HG02571 (cell line): ENCODE results near the gene FAM163B.

ENCODE experiments used
- ATAC-seq: cut with Tn5 transposase; IDR thresholded peaks from one replicate; pipeline ENCODE4 v1.9.1; 2021; ENCODE audit warnings: mild to moderate bottlenecking, moderate library complexity; ENCODE audit not compliant: unreplicated experiment

Gene FAM163B

GRCh38 chr9:133600739-133601138, 8.4 kb downstream of the FAM163B start:
- ATAC-seq, result no peak

GRCh38 chr9:133599470-133600173, 9.6 kb downstream of the FAM163B start:
- no peak for ATAC-seq

- ATAC-seq, result no peak
Measured at GRCh38 chr9:133598978-133599377, 10.2 kb downstream of the FAM163B start.

- ATAC-seq, result no peak
Measured at GRCh38 chr9:133597316-133597957, 11.8 kb downstream of the FAM163B start.

- no peak for ATAC-seq
Measured at GRCh38 chr9:133595910-133596309, 13.3 kb downstream of the FAM163B start.

- no peak for ATAC-seq
Measured at GRCh38 chr9:133594310-133594709, 14.9 kb downstream of the FAM163B start.

- no peak for ATAC-seq
Measured at GRCh38 chr9:133593587-133594253, 15.5 kb downstream of the FAM163B start.

- ATAC-seq, result no peak
Measured at GRCh38 chr9:133592731-133593409, 16.3 kb downstream of the FAM163B start.

GRCh38 chr9:133591985-133592384, 17.2 kb downstream of the FAM163B start:
- ATAC-seq, result no peak

GRCh38 chr9:133591116-133591910, 17.9 kb downstream of the FAM163B start:
- ATAC-seq, result no peak

- no peak for ATAC-seq
Measured at GRCh38 chr9:133590231-133590855, 18.8 kb downstream of the FAM163B start.

GRCh38 chr9:133589454-133590227, 19.5 kb downstream of the FAM163B start:
- ATAC-seq, result no peak

- no peak for ATAC-seq
Measured at GRCh38 chr9:133587466-133587865, 21.7 kb downstream of the FAM163B start.

- no peak for ATAC-seq
Measured at GRCh38 chr9:133587051-133587450, 22.1 kb downstream of the FAM163B start.

GRCh38 chr9:133585481-133586351, 23.5 kb downstream of the FAM163B start:
- no peak for ATAC-seq

GRCh38 chr9:133584559-133585476, 24.4 kb downstream of the FAM163B start:
- ATAC-seq, result no peak

GRCh38 chr9:133584167-133584558, 25.0 kb downstream of the FAM163B start:
- ATAC-seq, result no peak
